Measurements from ENCODE around the gene NOC4L. TPM values are rescaled to one million over a fixed set of nuclear protein-coding genes. Genes with fewer than 3 reads are reported as not detected.

Gene NOC4L
- total RNA-seq, 3 donors from 2014 or later: 10.1 to 14.3 (median 11.1) TPM

DNA sequence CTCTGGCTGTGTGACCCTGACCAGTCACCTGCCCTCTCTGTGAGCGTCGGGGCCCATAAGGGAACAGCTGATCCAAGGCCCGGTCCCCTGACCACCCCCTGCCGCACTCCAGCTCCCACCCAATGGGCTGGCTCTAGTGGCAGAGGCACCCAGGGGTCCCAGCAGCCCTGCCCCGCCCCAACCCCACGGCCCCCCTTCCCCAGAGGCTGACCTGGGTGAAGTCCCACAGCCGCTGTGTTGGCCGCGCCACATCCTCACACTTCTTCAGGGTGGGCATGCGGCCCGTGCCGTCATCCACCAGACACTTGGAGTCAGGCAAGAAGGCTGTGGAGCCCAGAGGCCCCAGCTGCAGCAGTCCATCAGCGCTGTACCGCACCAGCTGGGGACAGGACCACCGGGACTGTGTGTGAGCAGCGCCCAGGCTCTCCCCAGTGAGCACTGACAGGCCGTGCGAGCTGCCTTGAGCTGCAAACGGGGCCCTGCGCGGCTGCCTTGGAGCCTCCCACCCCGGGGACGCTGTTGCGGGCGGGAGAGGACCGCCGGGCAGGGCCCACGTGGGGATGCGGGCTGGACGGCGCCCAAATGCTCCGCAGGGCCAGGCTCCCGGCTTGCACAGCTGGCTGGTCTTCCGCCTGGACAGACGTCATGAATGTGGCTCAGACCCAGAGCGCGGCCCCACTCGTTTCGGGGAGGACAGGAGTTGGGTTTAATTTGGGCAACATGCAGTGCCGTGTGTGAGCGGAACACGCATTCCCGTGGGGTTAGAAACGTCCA is 53.5 kb downstream of the NOC4L start:
- TF ChIP-seq, protein P1, sequence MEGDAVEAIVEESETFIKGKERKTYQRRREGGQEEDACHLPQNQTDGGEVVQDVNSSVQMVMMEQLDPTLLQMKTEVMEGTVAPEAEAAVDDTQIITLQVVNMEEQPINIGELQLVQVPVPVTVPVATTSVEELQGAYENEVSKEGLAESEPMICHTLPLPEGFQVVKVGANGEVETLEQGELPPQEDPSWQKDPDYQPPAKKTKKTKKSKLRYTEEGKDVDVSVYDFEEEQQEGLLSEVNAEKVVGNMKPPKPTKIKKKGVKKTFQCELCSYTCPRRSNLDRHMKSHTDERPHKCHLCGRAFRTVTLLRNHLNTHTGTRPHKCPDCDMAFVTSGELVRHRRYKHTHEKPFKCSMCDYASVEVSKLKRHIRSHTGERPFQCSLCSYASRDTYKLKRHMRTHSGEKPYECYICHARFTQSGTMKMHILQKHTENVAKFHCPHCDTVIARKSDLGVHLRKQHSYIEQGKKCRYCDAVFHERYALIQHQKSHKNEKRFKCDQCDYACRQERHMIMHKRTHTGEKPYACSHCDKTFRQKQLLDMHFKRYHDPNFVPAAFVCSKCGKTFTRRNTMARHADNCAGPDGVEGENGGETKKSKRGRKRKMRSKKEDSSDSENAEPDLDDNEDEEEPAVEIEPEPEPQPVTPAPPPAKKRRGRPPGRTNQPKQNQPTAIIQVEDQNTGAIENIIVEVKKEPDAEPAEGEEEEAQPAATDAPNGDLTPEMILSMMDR (IDR thresholded peaks at IDR 0.05): no peak
- no peak for TF ChIP-seq POLR2AphosphoS5 (IDR thresholded peaks at IDR 0.05)
- TF ChIP-seq POLR2A (IDR thresholded peaks at IDR 0.05): no peak
- H3K27me3 ChIP-seq: peaks cover 0 to 20% of the 10 kb centered on the region in 2 donors
- H3K9me3 ChIP-seq: peaks cover 6% of the 10 kb centered on the region in 2 donors
- H3K4me3 ChIP-seq: no peak overlapping the region
- no peak overlapping the region for H3K27ac ChIP-seq
- no peaks in the 10 kb centered on the region for H3K4me1 ChIP-seq
- intact Hi-C loops (cut with DNase I; ENCODE audit: low total_unique reads): loop anchor here (5.0 kb wide), 1 partner anchor 1270 kb away; no protein-coding TSS in a partner anchor
- DNase-seq (ENCODE audit: low spot score in 2 of 2): no peak
- H3K36me3 ChIP-seq: no peaks in the 10 kb centered on the region

DNA sequence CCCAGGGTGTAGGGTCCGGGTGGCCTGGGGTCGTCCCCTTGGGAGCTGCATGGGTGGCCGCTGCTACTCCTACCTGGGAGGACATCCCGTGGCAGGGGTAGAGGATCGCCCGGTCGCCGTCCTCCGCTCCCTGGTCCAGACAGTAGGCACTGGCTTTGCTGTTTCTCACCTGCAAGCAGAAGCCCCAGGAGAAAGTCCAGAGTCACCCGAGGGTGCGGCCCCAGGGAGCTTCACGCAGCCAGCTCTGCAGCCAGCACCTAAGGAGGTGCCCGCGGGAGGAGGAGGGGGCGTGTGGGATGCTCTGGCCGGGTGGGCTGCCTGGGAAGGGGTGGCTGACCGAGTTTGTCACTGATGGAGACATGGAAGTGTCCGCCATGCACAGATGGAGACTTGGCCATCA is 54.8 kb downstream of the NOC4L start:
- Histone ChIP-seq H3K27me3 (peaks cover 0 to 34% of the 10 kb centered on the region in 2 donors), H3K4me3 (no peak overlapping the region), H3K36me3 (no peaks in the 10 kb centered on the region), H3K27ac (no peak overlapping the region), H3K9me3 (peaks cover under 1 to 2% of the 10 kb centered on the region in 2 donors), H3K4me1 (no peaks in the 10 kb centered on the region)
- DNase-seq (ENCODE audit: low spot score in 2 of 2): no peak
- intact Hi-C loops (cut with DNase I; ENCODE audit: low total_unique reads): loop anchor here (5.0 kb wide), 1 partner anchor 1272 kb away; no protein-coding TSS in a partner anchor
- no peak for TF ChIP-seq POLR2A (IDR thresholded peaks at IDR 0.05)
- no peak for TF ChIP-seq POLR2AphosphoS5 (IDR thresholded peaks at IDR 0.05)
- TF ChIP-seq, protein P1 (IDR thresholded peaks at IDR 0.05): no peak

DNA sequence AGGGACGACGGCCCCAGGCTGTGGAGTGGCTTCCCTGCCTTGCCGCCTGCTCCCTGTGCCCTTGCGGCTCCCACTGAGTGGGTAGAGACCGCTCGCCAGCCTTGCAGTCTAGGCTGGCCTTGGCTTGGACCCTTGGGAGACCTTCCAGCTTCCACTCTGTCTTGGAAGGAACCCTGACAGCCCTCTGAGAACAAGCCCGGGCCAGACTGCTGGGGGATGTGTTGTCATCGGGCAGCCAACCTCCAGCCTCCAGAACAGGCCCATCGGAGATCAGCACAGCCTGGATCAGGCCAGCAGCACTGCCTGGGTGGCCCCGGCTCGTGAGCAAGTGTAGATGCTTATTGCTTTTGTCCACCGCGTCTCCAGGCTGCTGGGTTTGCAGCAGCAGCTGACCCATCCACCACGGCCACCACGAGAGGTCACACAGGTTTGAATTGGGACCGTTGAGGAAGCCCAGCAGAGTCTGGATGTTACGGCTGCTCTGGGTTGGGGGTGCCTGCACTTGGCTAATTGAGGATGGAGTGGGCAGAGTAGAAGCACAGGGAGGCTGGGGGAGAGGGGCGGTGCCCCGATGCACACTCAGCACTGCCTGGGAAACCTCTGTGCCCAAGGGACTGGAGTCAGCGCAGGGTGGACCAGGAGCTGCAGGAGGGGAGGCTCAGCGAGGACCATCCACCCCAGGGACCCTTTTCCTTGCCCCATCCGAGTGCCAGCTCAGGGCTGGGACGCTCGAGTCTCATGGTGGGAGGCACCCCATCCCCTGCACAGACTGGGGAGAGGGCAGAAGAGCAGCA is 55.5 kb downstream of the NOC4L start:
- no peak overlapping the region for H3K27ac ChIP-seq
- TF ChIP-seq, protein P1 (IDR thresholded peaks at IDR 0.05): no peak
- TF ChIP-seq POLR2A (IDR thresholded peaks at IDR 0.05) (no peak), POLR2AphosphoS5 (IDR thresholded peaks at IDR 0.05) (no peak)
- H3K4me3 ChIP-seq: no peak overlapping the region
- no peaks in the 10 kb centered on the region for H3K36me3 ChIP-seq
- no peaks in the 10 kb centered on the region for H3K9me3 ChIP-seq
- intact Hi-C loops (cut with DNase I; ENCODE audit: low total_unique reads): loop anchor here (5.0 kb wide), 1 partner anchor 1272 kb away; no protein-coding TSS in a partner anchor
- H3K27me3 ChIP-seq: peaks cover 0 to 40% of the 10 kb centered on the region in 2 donors
- no peaks in the 10 kb centered on the region for H3K4me1 ChIP-seq
- DNase-seq (ENCODE audit: low spot score in 2 of 2): no peak

DNA sequence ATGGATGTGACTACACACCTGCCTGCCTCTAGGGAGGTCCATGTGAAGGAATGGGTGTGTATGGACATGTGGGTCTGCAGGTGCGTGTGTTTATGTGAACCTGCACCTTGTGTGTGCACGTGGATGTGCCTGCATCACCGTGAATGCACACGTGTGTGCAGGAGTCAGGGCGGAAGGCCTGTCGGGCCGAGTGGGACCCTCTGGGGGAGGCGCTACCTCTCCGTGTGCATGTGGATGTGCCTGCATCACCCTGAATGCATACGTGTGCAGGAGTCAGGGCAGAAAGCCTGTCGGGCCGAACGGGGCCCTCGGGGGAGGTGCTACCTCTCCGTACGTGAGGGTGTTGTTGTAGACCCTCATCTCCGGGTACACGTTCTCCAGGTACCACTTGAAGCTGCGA is 56.5 kb downstream of the NOC4L start:
- no peaks in the 10 kb centered on the region for H3K9me3 ChIP-seq
- H3K4me1 ChIP-seq: peaks cover 0 to 5% of the 10 kb centered on the region in 2 donors
- peaks cover 3 to 51% of the 10 kb centered on the region in 2 donors for H3K27me3 ChIP-seq
- no peak overlapping the region for H3K4me3 ChIP-seq
- DNase-seq (ENCODE audit: low spot score in 2 of 2): no peak
- no peak overlapping the region for H3K27ac ChIP-seq
- intact Hi-C loops (cut with DNase I; ENCODE audit: low total_unique reads): no loop called here
- H3K36me3 ChIP-seq: no peaks in the 10 kb centered on the region
- TF ChIP-seq POLR2A (IDR thresholded peaks at IDR 0.05) (no peak), POLR2AphosphoS5 (IDR thresholded peaks at IDR 0.05) (no peak)
- TF ChIP-seq, protein P1 (IDR thresholded peaks at IDR 0.05): no peak

Data from breast epithelium (tissue), 4 donors.